K562 (cell line): ENCODE data around the gene SYN1. TPM values are rescaled to one million over a fixed set of nuclear protein-coding genes. Genes with fewer than 3 reads are reported as not detected.

Experiments used
- ATF6 ChIP-seq: sonication (generic); formaldehyde crosslinking; IDR thresholded peaks from 2 replicates; pipeline ENCODE4 v1.4.0; 2020; ENCODE audit warnings: mild to moderate bottlenecking, missing genetic modification reagents
- C11orf30 ChIP-seq: fragments of 450-650 bp; IDR thresholded peaks from 2 replicates; pipeline ENCODE4 v1.6.1; 2016; ENCODE audit warnings: low read depth, mild to moderate bottlenecking
- HMGXB4 ChIP-seq: sonication (generic); formaldehyde crosslinking; IDR thresholded peaks from 2 replicates; pipeline ENCODE4 v1.8.1; 2023; ENCODE audit warnings: mild to moderate bottlenecking, missing genetic modification reagents
- HNRNPK ChIP-seq: fragments of 200-400 bp; formaldehyde crosslinking; IDR thresholded peaks from one replicate; pipeline ENCODE4 v1.6.1; 2018; ENCODE audit warnings: mild to moderate bottlenecking, low read depth, low read length; ENCODE audit not compliant: poor library complexity, severe bottlenecking
- NCOA6 ChIP-seq: fragments of 450-650 bp; IDR thresholded peaks from 2 replicates; pipeline ENCODE4 v1.6.1; 2017; ENCODE audit warnings: mild to moderate bottlenecking
- PRDM10 ChIP-seq: fragments of 450-650 bp; IDR thresholded peaks from 2 replicates; pipeline ENCODE4 v1.6.1; 2018; ENCODE audit not compliant: partially characterized antibody
- PTRF ChIP-seq: fragments of 450-650 bp; IDR thresholded peaks from 2 replicates; pipeline ENCODE4 v1.6.1; 2016; ENCODE audit warnings: mild to moderate bottlenecking, missing genetic modification characterization, missing compliant biosample characterization
- TEAD4 ChIP-seq, 2 experiments: sonication (generic) in 1 of 2; formaldehyde crosslinking in 1 of 2; IDR thresholded peaks; 2 replicates each; pipeline versions ENCODE4 v1.6.1 to v1.8.0; 2012 to 2022; ENCODE audit warnings: borderline replicate concordance in 1 of 2, inconsistent platforms in 1 of 2, low read length in 1 of 2, mild to moderate bottlenecking in 1 of 2, missing genetic modification reagents in 1 of 2
- TRIM25 ChIP-seq: fragments of 450-650 bp; IDR thresholded peaks from 2 replicates; pipeline ENCODE4 v1.7.0; 2016; ENCODE audit warnings: borderline replicate concordance
- ZC3H8 ChIP-seq: fragments of 450-650 bp; IDR thresholded peaks from 2 replicates; pipeline ENCODE4 v1.6.1; 2017
- ZNF212 ChIP-seq: fragments of 450-650 bp; formaldehyde crosslinking; IDR thresholded peaks from 2 replicates; pipeline ENCODE4 v1.4.0; 2020; ENCODE audit warnings: mild to moderate bottlenecking
- ZNF23 ChIP-seq: fragments of 250-450 bp; sonication (Bioruptor Pico); IDR thresholded peaks from 2 replicates; pipeline ENCODE4 v1.4.0; 2020; ENCODE audit warnings: mild to moderate bottlenecking
- ZNF354B ChIP-seq: fragments of 250-450 bp; sonication (Bioruptor Pico); IDR thresholded peaks from 2 replicates; pipeline ENCODE4 v1.4.0; 2020
- ZNF639 ChIP-seq, 2 experiments: fragments of 200-800 bp in 1 of 2; sonication (Bioruptor generic) in 1 of 2; sonication (generic) in 1 of 2; formaldehyde crosslinking in 1 of 2; IDR thresholded peaks in 1 of 2; conservative IDR thresholded peaks in 1 of 2; 2 replicates each; pipeline versions ENCODE4 v1.5.0 to v1.6.1; 2016 to 2020; ENCODE audit warnings: missing compliant biosample characterization in 1 of 2, missing genetic modification characterization in 1 of 2, missing genetic modification reagents in 1 of 2
- polyA plus RNA-seq, 8 experiments: library from polyadenylated mRNA; depleted of rRNA in 4 of 8; stranded (reverse) in 5 of 8; unstranded in 3 of 8; fragments of >200 nt; fragmentation: Nextera tagmentation in 2 of 8; fragmentation: Illumina TruSeq in 1 of 8; extraction: Ambion mirVana in 2 of 8; extraction: Trizol in 1 of 8; gene quantifications; 2 replicates each; pipeline versions ENCODE4 v1.2.1 to v1.2.3, GENCODE V29; 2011 to 2014; ENCODE audit warnings: inconsistent platforms in 1 of 8, missing spikeins in 1 of 8
- total RNA-seq, 7 experiments: library from RNA; depleted of rRNA in 6 of 7; stranded (reverse); fragments of >200 nt in 6 of 7; fragmentation: Illumina TruSeq in 2 of 7; extraction: Trizol in 2 of 7; gene quantifications; 2 replicates each; pipeline versions ENCODE4 v1.2.1 to v1.2.3, GENCODE V29; 2011 to 2021; ENCODE audit warnings: low replicate concordance in 1 of 7

Gene SYN1
- total and polyA plus RNA-seq, 9 of the 15 experiments (the other 6 are each of a cell fraction or from before 2014, with no cell fraction given): 0.01 to 0.28 (median 0.18) TPM; not detected in 2

GRCh38 chrX:47560934-47561658 is 58.6 kb downstream of the SYN1 start, which contains the start of gene ARAF (continued):
- TF ChIP-seq PRDM10 (peak; percentile 99), HMGXB4 (no peak), ZNF23 (CRISPR knock-in tag) (no peak), C11orf30 (no peak), PTRF (tag) (no peak), ZNF354B (no peak), ZC3H8 (no peak), TRIM25 (no peak), ATF6 (CRISPR knock-in tag) (no peak), HNRNPK (no peak), NCOA6 (no peak), ZNF639 (CRISPR knock-in tag; conservative IDR thresholded peaks at IDR 0.05 in 1 of 2, IDR thresholded peaks at IDR 0.05 in 1 of 2) (0 out of 4 replicates have a peak, but pooled peaks of 1 of the 2 experiments have one; percentile 32), ZNF212 (CRISPR knock-in tag) (no peak), TEAD4 (IDR thresholded peaks at IDR 0.05; ENCODE audit: low read length) (peak; percentile 7; the same call in 1 of the 2 replicates), TEAD4 (CRISPR knock-in tag; IDR thresholded peaks at IDR 0.05; ENCODE audit: borderline replicate concordance) (no peak)
